SK-N-SH (cell line): ENCODE measurements around the gene PRMT7. TPM values are rescaled to one million over a fixed set of nuclear protein-coding genes. Genes with fewer than 3 reads are reported as not detected.

Experiments
- CTCF ChIA-PET: fragments of 300-600, 350-600 bp; formaldehyde crosslinking; extraction: SDS; loops from one replicate; lab custom pipeline; 2021; lab: Yijun Ruan, JAX
- POLR2A ChIA-PET: fragments of 350-600 bp; sonication (Branson Sonifier 250); formaldehyde crosslinking; extraction: SDS; loops from one replicate; lab custom pipeline; 2020; ENCODE audit warnings: antibody characterized with exemption, inconsistent platforms; lab: Yijun Ruan, JAX
- DNase-seq: peaks from one replicate; pipeline ENCODE4 v3.0.0; 2012
- H2AFZ ChIP-seq: fragments of 200-600 bp; sonication (generic); 2 replicates; pipeline ENCODE4 v1.8.1; 2016; ENCODE audit warnings: antibody characterized with exemption, mild to moderate bottlenecking, low read depth
- H3F3A ChIP-seq: fragments of 200-600 bp; sonication (generic); replicated peaks from 2 replicates; pipeline ENCODE3; 2016; ENCODE audit warnings: antibody characterized with exemption, mild to moderate bottlenecking; ENCODE audit not compliant: insufficient read depth
- H3K27ac ChIP-seq, 2 experiments: fragments of 200-500 bp in 1 of 2; fragments of 200-600 bp in 1 of 2; sonication (Bioruptor generic) in 1 of 2; sonication (generic), shearing (Covaris generic) in 1 of 2; 2 replicates each; pipeline versions ENCODE4 v1.5.1 to v1.6.1; 2014 to 2016; ENCODE audit warnings: low read depth in 2 of 2, inconsistent platforms in 1 of 2, low read length in 1 of 2, mild to moderate bottlenecking in 1 of 2, mixed read lengths in 1 of 2
- H3K27me3 ChIP-seq: fragments of 200-600 bp; sonication (generic), shearing (Covaris generic); 2 replicates; pipeline ENCODE4 v1.6.1; 2016; ENCODE audit warnings: mixed run types; ENCODE audit not compliant: insufficient read depth
- H3K36me3 ChIP-seq, 2 experiments: fragments of 200-500 bp in 1 of 2; fragments of 200-600 bp in 1 of 2; sonication (Bioruptor generic) in 1 of 2; sonication (generic) in 1 of 2; replicated peaks in 1 of 2; 2 replicates each; pipeline versions ENCODE3 to v1.5.1; 2014 to 2016; ENCODE audit warnings: low read length in 1 of 2, mild to moderate bottlenecking in 1 of 2; ENCODE audit not compliant: insufficient read depth in 2 of 2, control insufficient read depth in 1 of 2
- H3K4me1 ChIP-seq, 2 experiments: fragments of 200-500 bp in 1 of 2; fragments of 200-600 bp in 1 of 2; sonication (Bioruptor generic) in 1 of 2; sonication (generic), shearing (Covaris generic) in 1 of 2; 2 replicates each; pipeline versions ENCODE4 v1.5.1 to v1.6.1; 2014 to 2016; ENCODE audit warnings: low read depth in 1 of 2, low read length in 1 of 2, mixed run types in 1 of 2; ENCODE audit not compliant: insufficient read depth in 2 of 2, control insufficient read depth in 1 of 2
- H3K4me2 ChIP-seq: fragments of 200-600 bp; sonication (generic), shearing (Covaris generic); 2 replicates; pipeline ENCODE4 v1.6.1; 2017; ENCODE audit warnings: mixed run types
- H3K4me3 ChIP-seq, 2 experiments: fragments of 200-500 bp in 1 of 2; fragments of 200-600 bp in 1 of 2; sonication (Bioruptor generic) in 1 of 2; sonication (generic), shearing (Covaris generic) in 1 of 2; 2 replicates each; pipeline versions ENCODE4 v1.5.1 to v1.8.1; 2014 to 2016; ENCODE audit warnings: low read depth in 2 of 2, inconsistent platforms in 1 of 2, low read length in 1 of 2, mild to moderate bottlenecking in 1 of 2, mixed read lengths in 1 of 2, moderate library complexity in 1 of 2
- H3K79me2 ChIP-seq: fragments of 200-600 bp; sonication (generic); 2 replicates; pipeline ENCODE4 v1.8.1; 2017; ENCODE audit warnings: mild to moderate bottlenecking; ENCODE audit not compliant: insufficient read depth
- H3K9ac ChIP-seq: fragments of 200-600 bp; sonication (generic); 2 replicates; pipeline ENCODE4 v1.6.1; 2017; ENCODE audit warnings: mixed run types
- H3K9me2 ChIP-seq: fragments of 200-600 bp; sonication (generic); 2 replicates; pipeline ENCODE4 v1.6.1; 2017; ENCODE audit warnings: mixed run types
- H3K9me3 ChIP-seq: fragments of 200-600 bp; sonication (generic); 2 replicates; pipeline ENCODE4 v1.6.1; 2017; ENCODE audit warnings: mixed run types, mild to moderate bottlenecking, moderate library complexity
- H4K20me1 ChIP-seq: fragments of 200-600 bp; sonication (generic); 2 replicates; pipeline ENCODE4 v1.6.1; 2017; ENCODE audit warnings: mild to moderate bottlenecking, mixed run types; ENCODE audit not compliant: insufficient read depth
- CTCF ChIP-seq: fragments of 200-600 bp; sonication (generic); IDR thresholded peaks from 2 replicates; pipeline ENCODE4 v1.6.1; 2017; ENCODE audit warnings: antibody characterized with exemption, mild to moderate bottlenecking, moderate library complexity
- EZH2phosphoT487 ChIP-seq: fragments of 200-600 bp; sonication (generic); IDR thresholded peaks from 2 replicates; pipeline ENCODE4 v1.6.1; 2017; ENCODE audit warnings: low read depth, mixed run types, mild to moderate bottlenecking, antibody characterized with exemption, moderate library complexity, borderline replicate concordance
- GABPA ChIP-seq: IDR thresholded peaks from 2 replicates; pipeline ENCODE4 v1.4.0; 2012; ENCODE audit warnings: low read depth, mild to moderate bottlenecking
- JUND ChIP-seq: IDR thresholded peaks from 2 replicates; pipeline ENCODE4 v1.4.0; 2012
- MXI1 ChIP-seq: IDR thresholded peaks from 2 replicates; pipeline ENCODE4 v1.6.1; 2012; ENCODE audit warnings: mild to moderate bottlenecking, low read depth, low read length, improper control_type of control experiment
- NFIC ChIP-seq: IDR thresholded peaks from 2 replicates; pipeline ENCODE4 v1.4.0; 2012; ENCODE audit warnings: borderline replicate concordance
- PBX3 ChIP-seq: IDR thresholded peaks from 2 replicates; pipeline ENCODE4; 2012
- POLR2AphosphoS5 ChIP-seq: IDR thresholded peaks from 2 replicates; pipeline ENCODE4 v1.6.1; 2012; ENCODE audit warnings: low read depth, low read length
- RFX5 ChIP-seq: IDR thresholded peaks from 2 replicates; pipeline ENCODE4 v1.6.1; 2012; ENCODE audit warnings: mild to moderate bottlenecking, improper control_type of control experiment, low read length
- SIN3A ChIP-seq: IDR thresholded peaks from 2 replicates; pipeline ENCODE4 v1.6.1; 2012; ENCODE audit warnings: low read depth, mild to moderate bottlenecking, low read length, moderate library complexity, borderline replicate concordance
- SMC3 ChIP-seq: IDR thresholded peaks from 2 replicates; pipeline ENCODE4 v1.6.1; 2012; ENCODE audit warnings: low read depth, low read length, improper control_type of control experiment
- TCF12 ChIP-seq: IDR thresholded peaks from 2 replicates; pipeline ENCODE4 v1.4.0; 2012
- USF1 ChIP-seq: IDR thresholded peaks from 2 replicates; pipeline ENCODE4 v1.4.0; 2012; ENCODE audit warnings: low read depth, borderline replicate concordance
- ZBTB33 ChIP-seq: IDR thresholded peaks from 2 replicates; pipeline ENCODE4 v1.4.0; 2012; ENCODE audit warnings: low read depth, borderline replicate concordance
- WGBS: methylation state at CpG from one replicate; pipeline ENCODE4 v1.1.6; 2017; ENCODE audit warnings: low lambda C conversion rate; 5-methylcytosine and 5-hydroxymethylcytosine counted together
- polyA plus RNA-seq, 3 experiments: library from polyadenylated mRNA; depleted of rRNA; stranded (reverse); fragments of >200 nt; gene quantifications; 2 replicates each; pipeline ENCODE4 v1.2.3, GENCODE V29; 2012

PRMT7 gene
- polyA plus RNA-seq, 1 of the 3 experiments (the other 2 are of a cell fraction) = 46.0 TPM

- ChIA-PET CTCF (no interaction called here), POLR2A (no interaction called here)
- Histone ChIP-seq H3F3A (peaks cover 4% of the 10 kb centered on the region), H2AFZ (no peak overlapping the region), H3K36me3 (no peaks in the 10 kb centered on the region), H3K9me3 (no peaks in the 10 kb centered on the region), H3K27me3 (no peaks in the 10 kb centered on the region), H3K27ac (no peak overlapping the region), H3K79me2 (no peaks in the 10 kb centered on the region), H3K4me1 (peaks cover 7 to 30% of the 10 kb centered on the region in 2 experiments; a peak in 3 of 4 replicates), H4K20me1 (no peaks in the 10 kb centered on the region), H3K4me3 (no peak overlapping the region), H3K9me2 (no peaks in the 10 kb centered on the region; the same call in 1 of the 2 replicates), H3K4me2 (no peak overlapping the region), H3K9ac (no peak overlapping the region)
- 74% methylated on average over 3 of the region's 3 CpGs for WGBS
- no peak for TF ChIP-seq ZBTB33
- TF ChIP-seq PBX3 = no peak
- TF ChIP-seq SIN3A = no peak
- TF ChIP-seq TCF12 = no peak
- TF ChIP-seq RFX5 = no peak
- no peak for TF ChIP-seq NFIC
- TF ChIP-seq SMC3 = no peak
- TF ChIP-seq JUND = no peak
- TF ChIP-seq EZH2phosphoT487 = no peak
- no peak for TF ChIP-seq GABPA
- TF ChIP-seq USF1 = no peak
- DNase-seq = no peak
Measured at GRCh38 chr16:68402748-68403040, 91.9 kb downstream of the PRMT7 start.

- 6% methylated on average over 1 of the region's 1 CpG for WGBS
- Histone ChIP-seq H3K9me2 (no peaks in the 10 kb centered on the region; the same call in 1 of the 2 replicates), H3F3A (peaks cover 4% of the 10 kb centered on the region), H3K4me3 (no peak overlapping the region), H3K27me3 (no peaks in the 10 kb centered on the region; the same call in 1 of the 2 replicates), H3K4me1 (peaks cover 7 to 30% of the 10 kb centered on the region in 2 experiments; a peak in 3 of 4 replicates), H2AFZ (no peak overlapping the region), H3K9ac (no peak overlapping the region), H3K79me2 (no peaks in the 10 kb centered on the region), H4K20me1 (no peaks in the 10 kb centered on the region), H3K9me3 (no peaks in the 10 kb centered on the region), H3K4me2 (no peak overlapping the region), H3K27ac (no peak overlapping the region), H3K36me3 (no peaks in the 10 kb centered on the region)
- ChIA-PET CTCF (no interaction called here), POLR2A (no interaction called here)
- TF ChIP-seq MXI1 (no peak), NFIC (no peak), CTCF (no peak), ZBTB33 (no peak), POLR2AphosphoS5 (no peak)
- no peak for DNase-seq
Measured at GRCh38 chr16:68403177-68403576, 92.4 kb downstream of the PRMT7 start.
